H1 (cell line): ENCODE measurements around the gene SPINK4. TPM values are rescaled to one million over a fixed set of nuclear protein-coding genes. Genes with fewer than 3 reads are reported as not detected.

ENCODE experiments used
- CBX5 ChIP-seq: fragments of 300-800, 300-1000 bp; sonication (generic); IDR thresholded peaks from 2 replicates; pipeline ENCODE4 v1.7.1; 2016; ENCODE audit warnings: antibody characterized with exemption, low read length, low read depth
- EZH2 ChIP-seq: fragments of 200-600 bp; sonication (generic); IDR thresholded peaks from 2 replicates; pipeline ENCODE4 v1.7.1; 2012; ENCODE audit warnings: low read depth, mild to moderate bottlenecking, moderate library complexity, low read length, inconsistent platforms; ENCODE audit not compliant: severe bottlenecking
- KDM1A ChIP-seq: fragments of 200-600, 300-600 bp; sonication (generic); IDR thresholded peaks from 2 replicates; pipeline ENCODE4 v1.7.1; 2016; ENCODE audit warnings: mild to moderate bottlenecking, low read length, borderline replicate concordance
- KDM4A ChIP-seq: IDR thresholded peaks from one replicate; pipeline ENCODE4 v1.7.1; 2012; ENCODE audit warnings: low read depth, mild to moderate bottlenecking, moderate library complexity, low read length, inconsistent platforms; ENCODE audit not compliant: severe bottlenecking
- RNF2 ChIP-seq: fragments of 200-900, 300-1000 bp; sonication (generic); IDR thresholded peaks from 2 replicates; pipeline ENCODE4 v1.7.1; 2016; ENCODE audit warnings: borderline replicate concordance, low read depth, mild to moderate bottlenecking, antibody characterized with exemption, low read length; ENCODE audit not compliant: poor library complexity, severe bottlenecking; ENCODE audit errors: missing control alignments
- RXRA ChIP-seq: IDR thresholded peaks from 2 replicates; pipeline ENCODE4 v1.6.1; 2011; ENCODE audit warnings: low read depth, mild to moderate bottlenecking, low read length, moderate library complexity; ENCODE audit not compliant: insufficient read depth
- SRF ChIP-seq: IDR thresholded peaks from 2 replicates; pipeline ENCODE4 v1.6.1; 2011; ENCODE audit warnings: mild to moderate bottlenecking, low read depth, low read length, moderate library complexity
- TAF1 ChIP-seq: IDR thresholded peaks from 2 replicates; pipeline ENCODE4 v1.6.1; 2011; ENCODE audit warnings: mild to moderate bottlenecking, low read depth, low read length
- polyA plus RNA-seq, 7 experiments: library from polyadenylated mRNA; depleted of rRNA in 3 of 7; stranded (reverse) in 5 of 7; unstranded in 2 of 7; fragments of >200 nt in 5 of 7; fragments of 200-250 nt in 2 of 7; gene quantifications; 1 replicate in 5 of 7; 2 replicates in 1 of 7; 4 replicates in 1 of 7; pipeline versions ENCODE4 v1.2.1 to v1.2.3, GENCODE V29; 2011 to 2013; ENCODE audit warnings: missing spikeins in 2 of 7, mixed read lengths in 2 of 7
- total RNA-seq: library from RNA; stranded (reverse); fragmentation: NEBNext Ultra II Directional; extraction: Animal tissue kit (Norgen Biotek cat#: 25700); gene quantifications from 2 replicates; pipeline ENCODE4 v1.2.1, GENCODE V29; 2021

The SPINK4 gene
- total and polyA plus RNA-seq, 2 of the 8 experiments (the other 6 are each of a cell fraction or from before 2014, with no cell fraction given), result not detected

DNA sequence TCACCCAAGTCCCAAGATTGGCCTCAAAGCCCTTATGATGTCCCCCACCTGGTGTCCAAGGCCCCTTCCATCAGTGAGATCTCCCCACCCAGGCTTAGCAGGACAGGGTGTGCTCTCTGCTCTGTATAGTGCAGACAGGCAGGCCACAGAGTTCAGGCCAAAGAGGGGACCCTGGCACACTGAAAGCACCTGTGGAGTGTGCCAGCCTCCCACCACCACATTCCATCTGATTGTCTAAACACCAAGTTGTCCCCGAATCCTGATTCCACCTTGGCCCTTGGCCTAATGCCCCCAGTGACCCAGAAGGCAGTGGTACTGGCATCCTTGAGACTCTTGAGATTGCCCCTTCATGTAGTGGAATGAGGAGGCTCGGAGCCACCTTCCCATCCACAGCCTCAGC is 5.4 kb downstream of the SPINK4 start (continued):
- TF ChIP-seq KDM4A, result no peak
- TF ChIP-seq RXRA, result no peak
- no peak for TF ChIP-seq CBX5
- no peak for TF ChIP-seq SRF
- TF ChIP-seq TAF1, result no peak
- no peak for TF ChIP-seq RNF2
- no peak for TF ChIP-seq KDM1A
- no peak for TF ChIP-seq EZH2
